ENCODE data around the gene C1GALT1.

DNA sequence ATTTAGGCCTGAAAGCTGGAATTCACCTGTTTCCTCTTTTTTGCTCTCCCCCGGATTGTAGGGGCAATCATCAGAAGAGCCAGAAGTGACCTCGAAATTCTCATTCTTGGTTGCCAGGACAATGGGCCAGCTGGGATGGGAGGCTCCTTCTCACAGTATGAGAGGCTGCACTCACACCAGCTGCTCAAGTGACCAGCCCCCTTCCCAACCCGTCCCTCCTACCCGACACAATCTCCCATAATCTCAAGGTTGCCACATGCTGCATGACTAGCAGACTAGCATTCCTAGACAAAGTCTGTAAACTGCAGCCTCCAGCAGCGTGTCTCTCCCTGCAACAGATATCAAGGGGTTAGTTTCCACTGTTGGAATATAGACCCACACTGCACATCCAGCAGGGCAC lies 110.3 kb downstream of the C1GALT1 start:
- TF ChIP-seq, protein P1, sequence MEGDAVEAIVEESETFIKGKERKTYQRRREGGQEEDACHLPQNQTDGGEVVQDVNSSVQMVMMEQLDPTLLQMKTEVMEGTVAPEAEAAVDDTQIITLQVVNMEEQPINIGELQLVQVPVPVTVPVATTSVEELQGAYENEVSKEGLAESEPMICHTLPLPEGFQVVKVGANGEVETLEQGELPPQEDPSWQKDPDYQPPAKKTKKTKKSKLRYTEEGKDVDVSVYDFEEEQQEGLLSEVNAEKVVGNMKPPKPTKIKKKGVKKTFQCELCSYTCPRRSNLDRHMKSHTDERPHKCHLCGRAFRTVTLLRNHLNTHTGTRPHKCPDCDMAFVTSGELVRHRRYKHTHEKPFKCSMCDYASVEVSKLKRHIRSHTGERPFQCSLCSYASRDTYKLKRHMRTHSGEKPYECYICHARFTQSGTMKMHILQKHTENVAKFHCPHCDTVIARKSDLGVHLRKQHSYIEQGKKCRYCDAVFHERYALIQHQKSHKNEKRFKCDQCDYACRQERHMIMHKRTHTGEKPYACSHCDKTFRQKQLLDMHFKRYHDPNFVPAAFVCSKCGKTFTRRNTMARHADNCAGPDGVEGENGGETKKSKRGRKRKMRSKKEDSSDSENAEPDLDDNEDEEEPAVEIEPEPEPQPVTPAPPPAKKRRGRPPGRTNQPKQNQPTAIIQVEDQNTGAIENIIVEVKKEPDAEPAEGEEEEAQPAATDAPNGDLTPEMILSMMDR (IDR thresholded peaks at IDR 0.05): no peak
- TF ChIP-seq POLR2A (IDR thresholded peaks at IDR 0.05): no peak

Data from tibial nerve (tissue), 3 donors.